Measurements from ENCODE around the gene PPM1L. TPM values are rescaled to one million over a fixed set of nuclear protein-coding genes. Genes with fewer than 3 reads are reported as not detected.

Gene PPM1L
- total and polyA plus RNA-seq, 10 of the 15 experiments (the other 5 are each of a cell fraction or from before 2014, with no cell fraction given) = under 0.01 to 0.33 (median 0.06) TPM; not detected in 1

DNA sequence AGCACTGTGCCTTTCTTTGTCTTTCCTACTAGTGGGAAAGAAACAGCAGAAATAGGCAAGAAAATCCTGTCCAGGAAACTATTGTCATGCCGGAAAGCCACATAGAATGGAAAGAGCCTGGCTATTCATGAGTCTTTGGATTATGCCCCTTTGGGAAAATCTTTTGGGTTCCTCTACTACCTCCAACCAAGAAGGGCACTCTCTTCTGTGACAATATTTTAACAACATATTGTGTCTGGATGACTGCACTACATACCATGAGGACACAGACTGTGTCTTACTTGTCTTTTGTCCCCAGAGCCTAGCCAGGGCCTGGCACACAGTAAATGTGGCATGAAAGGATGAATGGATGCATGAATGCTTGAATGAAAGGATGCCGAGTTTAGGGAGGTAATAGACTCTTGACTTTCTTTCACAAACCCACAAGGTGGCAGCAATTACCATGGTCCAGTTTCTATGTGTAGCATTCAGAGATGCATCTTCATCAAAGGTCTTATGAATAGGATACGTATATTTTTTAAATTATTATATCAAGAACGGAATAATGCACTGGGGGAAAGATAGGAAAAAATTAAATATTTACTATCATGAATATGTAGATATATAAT lies 48.7 kb upstream of the PPM1L start:
- no peaks in the 10 kb centered on the region for H4K20me1 ChIP-seq (ENCODE audit: control insufficient read depth, insufficient read depth)
- no peak overlapping the region for H3K27ac ChIP-seq (ENCODE audit: control insufficient read depth, insufficient read depth)
- DNase-seq (ENCODE audit: low read depth, low spot score) (peak; percentile 11), FAIRE-seq (peak; percentile 7), ATAC-seq (peak; percentile 83)
- peaks cover 3 to 5% of the 10 kb centered on the region in 2 experiments; a peak in 2 of 4 replicates for H3K27me3 ChIP-seq (replicated peaks in 1 of 2; ENCODE audit: control insufficient read depth in 2 of 2, insufficient read depth in 2 of 2, low read length in 1 of 2)
- H3K9ac ChIP-seq (ENCODE audit: control insufficient read depth, insufficient read depth, low read length) = no peak overlapping the region
- RAD21 ChIA-PET (ENCODE audit: unreplicated experiment) = interaction anchor here (1.0 kb wide), 1 partner anchor 234 kb away, joined by 3 read pairs; no protein-coding TSS in a partner anchor
- H3K9me3 ChIP-seq (replicated peaks; ENCODE audit: control insufficient read depth, insufficient read depth, low read length) = no peaks in the 10 kb centered on the region; the same call in 2 of the 3 replicates
- TF ChIP-seq RAD21 (IDR thresholded peaks at IDR 0.05; ENCODE audit: insufficient read depth, low read depth, low read length) (peak; percentile 78), BCLAF1 (IDR thresholded peaks at IDR 0.05) (no peak), STAT1 (conservative IDR thresholded peaks at IDR 0.05) (no peak), CTCF (IDR thresholded peaks at IDR 0.05 in 2 of 3, conservative IDR thresholded peaks at IDR 0.05 in 1 of 3; ENCODE audit: control insufficient read depth in 2 of 3, extremely low read depth in 1 of 3, insufficient read depth in 1 of 3, low read depth in 3 of 3, low read length in 3 of 3) (peak; percentile 42 to 68 (median 46); a peak in 5 of 6 replicates), NFYB (IDR thresholded peaks at IDR 0.05; ENCODE audit: insufficient read depth, low read depth, low read length) (no peak), PKNOX1 (IDR thresholded peaks at IDR 0.05) (no peak), SMC3 (IDR thresholded peaks at IDR 0.05; ENCODE audit: borderline replicate concordance, low read length) (peak; percentile 69; the same call in 1 of the 2 replicates), MEF2B (IDR thresholded peaks at IDR 0.05; ENCODE audit: partially characterized antibody, poor library complexity, severe bottlenecking) (no peak), EP300 (IDR thresholded peaks at IDR 0.05; ENCODE audit: borderline replicate concordance in 1 of 2, control insufficient read depth in 1 of 2, low read depth in 2 of 2, low read length in 2 of 2) (no peak), SMARCA5 (IDR thresholded peaks at IDR 0.05) (no peak)
- SMC1A ChIA-PET (ENCODE audit: uncharacterized antibody, unreplicated experiment) = interaction anchor here (1.1 to 2.5 kb wide), 4 partner anchors 234 to 714 kb away, joined by 3 to 16 read pairs (median 6); no protein-coding TSS in a partner anchor
- no peaks in the 10 kb centered on the region for H3K4me1 ChIP-seq (ENCODE audit: control insufficient read depth, insufficient read depth, low read length)
- WGBS (ENCODE audit: insufficient coverage, insufficient replicate concordance, low lambda C conversion rate, missing lambda C conversion rate) = 6% methylated on average over 4 of the region's 4 CpGs
- in situ Hi-C loops (cut with MboI) = no loop called here
- BruUV-seq (replicated peaks) = no TSS peak
- H3K4me2 ChIP-seq (ENCODE audit: control insufficient read depth, insufficient read depth) = no peak overlapping the region
- POLR2A ChIA-PET = no interaction called here
- no peaks in the 10 kb centered on the region for H3K36me3 ChIP-seq (ENCODE audit: control insufficient read depth in 2 of 2, insufficient read depth in 2 of 2, low read length in 1 of 2)
- H2AFZ ChIP-seq (ENCODE audit: control insufficient read depth, low read depth, low read length) = no peak overlapping the region
- intact Hi-C loops (cut with micrococcal nuclease; ENCODE audit: unreplicated experiment) = loop anchor here (1.0 to 5.0 kb wide), 3 partner anchors 220 to 715 kb away; no protein-coding TSS in a partner anchor
- no peaks in the 10 kb centered on the region for H3K79me2 ChIP-seq (ENCODE audit: control insufficient read depth, insufficient read depth, low read length)
- H3K4me3 ChIP-seq = no peak overlapping the region
- CTCF ChIA-PET = interaction anchor here (1.2 to 1.9 kb wide), 5 partner anchors 219 to 569 kb away, joined by 3 to 22 read pairs (median 5); no protein-coding TSS in a partner anchor

Measured in GM12878 (cell line).